Left forelimb (tissue), 1 donor: ENCODE data around the gene SRSF12.
A peak's percentile ranks its signal among the peaks of the same experiment; 100 is the strongest.

Source experiments
- DNase-seq: peaks from one replicate; pipeline ENCODE4 v3.0.0-alpha.2; 2018; ENCODE audit warnings: low spot score

SRSF12 gene

DNA sequence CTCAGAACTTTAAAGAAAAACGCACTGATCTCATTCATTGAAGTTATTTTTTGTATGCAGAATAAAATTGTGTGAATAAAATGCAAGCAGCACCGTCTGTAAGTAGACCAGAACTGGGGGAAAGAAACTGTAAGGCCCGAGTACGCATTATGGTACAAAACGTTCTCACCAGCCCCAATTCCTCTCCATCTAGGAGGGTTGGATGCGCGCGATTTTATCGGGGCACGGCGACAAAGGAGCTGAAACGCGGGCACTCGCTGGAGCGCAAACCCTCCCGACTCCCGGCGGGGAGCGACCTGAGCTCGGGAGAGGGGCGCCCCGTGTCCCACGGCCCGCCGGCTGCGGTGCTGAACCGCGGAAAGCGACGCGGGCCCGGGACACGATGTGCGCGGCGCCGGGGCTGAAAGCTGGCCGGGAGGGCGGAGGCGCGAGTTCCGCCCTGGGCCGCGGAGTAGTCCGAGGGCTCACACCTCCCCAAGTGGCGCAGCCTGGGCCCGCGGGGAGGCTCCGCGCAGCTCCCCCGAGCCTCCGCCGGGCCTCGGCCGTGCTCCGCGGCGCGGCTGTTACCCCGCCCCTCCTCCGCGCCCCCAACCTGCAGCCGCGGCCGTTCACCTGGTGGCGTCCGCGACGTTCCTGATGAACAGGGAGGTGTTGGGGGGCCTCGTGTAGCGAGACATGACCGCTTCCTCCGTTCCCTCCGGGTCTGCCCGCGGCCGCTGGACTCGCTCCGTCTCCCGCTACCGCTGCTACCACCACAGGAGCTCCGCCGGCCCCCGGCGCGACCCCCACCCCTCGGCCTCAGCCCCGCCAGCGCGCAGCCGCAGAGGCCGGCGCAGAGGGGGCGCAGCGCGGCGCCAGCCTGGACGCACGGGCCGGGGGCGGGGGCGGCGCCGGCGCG, at the start of gene SRSF12:
SRSF12 (minus strand) TSS at position 861 of the 898 bp plus-strand sequence; CDS start at position 677, 184 bp downstream.
- peak; percentile 75 for DNase-seq

- DNase-seq: no peak
These were observed 44.1 kb upstream of the SRSF12 start for GRCh38 chr6:89162047-89162371.

DNA sequence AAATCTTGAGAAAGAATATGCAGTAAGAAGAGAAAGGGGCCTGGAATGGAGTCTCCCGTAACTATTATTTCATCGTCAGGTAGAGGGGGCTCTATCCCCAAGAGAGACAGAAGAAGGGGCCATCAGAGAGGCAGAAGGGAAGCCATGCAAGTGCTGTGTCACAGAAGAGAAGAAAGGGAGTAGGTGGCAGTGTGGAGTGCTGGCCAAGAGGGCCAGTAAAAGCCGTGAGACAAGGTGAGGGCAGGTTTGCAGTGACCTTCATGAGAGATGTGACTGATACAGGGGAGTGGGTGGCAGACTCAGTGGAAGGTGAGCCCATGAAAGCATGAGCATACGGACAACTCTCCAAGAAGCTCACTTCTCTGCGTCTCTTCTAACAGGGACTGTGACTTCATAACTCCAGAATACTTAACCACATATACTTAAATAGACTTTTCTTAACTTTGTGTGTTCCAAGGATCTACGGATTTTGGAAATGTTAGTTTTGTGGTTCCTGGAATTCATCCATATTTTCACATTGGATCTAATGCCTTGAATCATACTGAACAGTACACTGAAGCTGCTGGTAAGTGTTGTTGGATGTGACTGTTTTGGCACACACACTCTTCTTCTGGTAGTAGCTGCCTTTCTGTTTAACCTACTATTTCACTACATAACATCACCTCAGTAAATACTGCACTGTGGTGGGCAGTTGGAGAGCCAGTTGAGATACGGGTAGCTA, 43.6 kb upstream of the SRSF12 start:
- DNase-seq: no peak

DNA sequence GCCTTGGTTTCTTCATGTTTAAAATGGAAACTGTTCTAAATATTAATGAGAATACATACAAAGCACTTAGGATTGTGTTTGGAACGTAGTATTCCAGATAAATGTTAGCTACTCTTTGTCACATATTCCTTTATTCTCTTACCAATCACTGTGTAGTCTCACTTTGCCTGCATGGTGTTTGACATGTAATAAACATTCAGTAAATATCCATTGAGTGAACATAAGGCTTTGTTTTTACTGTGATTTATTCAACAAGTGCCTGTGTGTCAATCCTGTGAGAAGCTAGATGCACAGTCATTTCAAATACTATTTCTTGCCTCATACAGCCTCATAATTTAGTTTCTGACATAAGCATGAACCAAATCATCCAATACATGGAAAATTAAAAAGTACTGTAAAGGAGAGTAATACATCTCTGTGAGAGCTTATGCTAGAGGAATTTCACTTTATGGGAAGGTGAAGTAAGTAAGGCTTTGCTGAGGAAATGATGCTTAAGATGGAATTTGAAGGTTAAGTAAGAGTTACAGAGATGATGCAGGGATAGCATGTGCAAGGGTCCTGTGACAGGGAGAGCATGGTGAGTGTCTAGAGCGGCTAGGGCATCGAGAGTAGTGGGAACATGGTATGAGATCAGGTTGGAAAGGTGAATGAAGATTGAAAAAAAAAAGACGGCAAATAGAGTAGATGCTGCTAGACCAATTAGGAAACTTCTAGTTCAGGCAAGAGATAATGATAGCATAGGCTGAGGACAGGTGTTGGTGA, 42.6 kb upstream of the SRSF12 start:
- no peak for DNase-seq

DNA sequence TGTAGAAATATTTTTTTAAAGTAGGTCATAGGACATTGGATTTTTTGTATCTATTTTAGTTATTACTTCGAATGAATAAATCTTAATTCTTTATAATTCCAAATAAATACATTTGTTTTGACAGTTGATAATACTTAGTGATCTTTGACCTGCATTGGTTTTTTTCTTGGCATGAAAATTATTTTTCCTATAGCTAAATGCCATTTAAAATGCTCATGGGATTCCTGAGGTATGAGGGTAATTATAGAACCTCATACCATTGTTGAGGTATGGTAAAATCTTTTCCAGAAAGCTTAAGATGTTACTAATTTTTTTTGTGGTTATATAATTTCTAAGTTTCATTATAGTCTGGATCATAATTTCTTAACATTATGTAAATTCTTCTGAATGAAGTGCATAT, 36.3 kb upstream of the SRSF12 start:
- no peak for DNase-seq

- no peak for DNase-seq
These were observed 30.3 kb upstream of the SRSF12 start for GRCh38 chr6:89148016-89148750.

GRCh38 chr6:89146718-89147700, 29.1 kb upstream of the SRSF12 start:
- no peak for DNase-seq

DNA sequence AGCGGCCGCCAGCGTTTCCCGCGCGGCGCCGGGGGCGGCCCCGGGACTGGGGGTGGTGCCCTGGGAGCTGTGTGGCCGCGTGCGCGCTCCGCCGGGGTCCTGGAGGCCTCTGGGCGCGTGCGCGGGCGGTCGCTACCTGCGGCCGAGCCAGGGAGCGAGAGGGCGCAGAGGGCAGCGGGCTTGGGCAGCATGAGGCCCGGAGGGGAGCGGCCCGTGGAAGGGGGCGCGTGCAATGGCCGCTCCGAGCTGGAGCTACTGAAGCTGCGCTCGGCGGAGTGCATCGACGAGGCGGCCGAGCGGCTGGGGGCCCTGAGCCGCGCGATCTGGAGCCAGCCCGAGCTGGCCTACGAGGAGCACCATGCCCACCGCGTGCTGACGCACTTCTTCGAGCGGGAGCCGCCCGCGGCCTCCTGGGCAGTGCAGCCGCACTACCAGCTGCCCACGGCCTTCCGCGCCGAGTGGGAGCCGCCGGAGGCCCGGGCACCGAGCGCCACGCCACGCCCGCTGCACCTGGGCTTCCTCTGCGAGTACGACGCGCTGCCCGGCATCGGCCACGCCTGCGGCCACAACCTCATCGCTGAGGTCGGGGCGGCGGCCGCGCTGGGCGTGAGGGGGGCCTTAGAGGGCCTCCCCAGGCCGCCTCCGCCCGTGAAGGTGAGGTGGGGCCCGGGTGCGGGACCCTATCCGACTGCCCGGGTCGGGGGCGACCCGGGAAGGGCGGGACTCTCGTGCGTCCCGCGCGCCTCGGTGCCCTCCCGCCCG, 28.3 kb upstream of the SRSF12 start, which contains the start of gene PM20D2:
PM20D2 (plus strand) TSS at position 100 of the 762 bp plus-strand sequence; CDS start at position 190, 90 bp downstream.
- peak; percentile 81 for DNase-seq

GRCh38 chr6:89145091-89145955, 27.5 kb upstream of the SRSF12 start:
- no peak for DNase-seq

GRCh38 chr6:89144354-89144906, 26.6 kb upstream of the SRSF12 start:
- DNase-seq: no peak

DNA sequence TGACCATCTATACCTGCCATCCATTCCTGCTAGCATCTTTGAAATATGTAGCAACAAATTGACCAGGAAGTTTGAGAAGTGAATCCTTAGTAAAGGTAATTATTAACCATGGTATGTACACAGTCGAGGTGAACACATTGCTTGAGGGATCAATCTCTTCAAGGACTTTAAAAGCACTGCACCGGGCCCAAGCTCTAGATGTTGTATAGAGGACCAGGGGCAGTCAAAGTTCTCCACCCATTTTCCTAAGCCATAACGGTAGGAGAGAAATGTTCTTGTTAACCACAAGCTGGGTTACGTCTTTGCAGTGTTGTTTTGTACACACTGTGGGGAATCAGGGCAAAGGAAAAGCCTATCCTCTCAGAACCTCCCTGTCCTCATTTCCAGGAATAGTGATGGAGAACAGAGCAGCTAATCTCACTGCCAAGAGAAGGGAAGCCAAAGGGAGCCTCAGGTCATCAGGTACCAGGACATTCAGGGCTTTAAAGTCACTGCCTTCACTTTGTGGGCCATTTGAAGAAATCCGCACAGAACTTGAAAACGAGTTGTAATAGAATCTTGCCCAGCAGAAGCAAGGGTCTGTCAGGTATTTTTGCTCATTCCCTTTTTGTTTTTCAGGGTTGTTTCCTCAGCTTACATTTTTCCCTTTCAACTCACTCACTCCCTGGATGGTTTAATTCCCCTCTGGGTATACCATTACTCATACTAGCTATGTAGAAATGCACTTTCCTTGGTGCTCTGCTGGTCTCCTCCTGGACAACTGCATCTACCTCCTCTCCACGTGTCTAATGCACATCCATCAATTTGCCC, 22.7 kb upstream of the SRSF12 start:
- no peak for DNase-seq

DNA sequence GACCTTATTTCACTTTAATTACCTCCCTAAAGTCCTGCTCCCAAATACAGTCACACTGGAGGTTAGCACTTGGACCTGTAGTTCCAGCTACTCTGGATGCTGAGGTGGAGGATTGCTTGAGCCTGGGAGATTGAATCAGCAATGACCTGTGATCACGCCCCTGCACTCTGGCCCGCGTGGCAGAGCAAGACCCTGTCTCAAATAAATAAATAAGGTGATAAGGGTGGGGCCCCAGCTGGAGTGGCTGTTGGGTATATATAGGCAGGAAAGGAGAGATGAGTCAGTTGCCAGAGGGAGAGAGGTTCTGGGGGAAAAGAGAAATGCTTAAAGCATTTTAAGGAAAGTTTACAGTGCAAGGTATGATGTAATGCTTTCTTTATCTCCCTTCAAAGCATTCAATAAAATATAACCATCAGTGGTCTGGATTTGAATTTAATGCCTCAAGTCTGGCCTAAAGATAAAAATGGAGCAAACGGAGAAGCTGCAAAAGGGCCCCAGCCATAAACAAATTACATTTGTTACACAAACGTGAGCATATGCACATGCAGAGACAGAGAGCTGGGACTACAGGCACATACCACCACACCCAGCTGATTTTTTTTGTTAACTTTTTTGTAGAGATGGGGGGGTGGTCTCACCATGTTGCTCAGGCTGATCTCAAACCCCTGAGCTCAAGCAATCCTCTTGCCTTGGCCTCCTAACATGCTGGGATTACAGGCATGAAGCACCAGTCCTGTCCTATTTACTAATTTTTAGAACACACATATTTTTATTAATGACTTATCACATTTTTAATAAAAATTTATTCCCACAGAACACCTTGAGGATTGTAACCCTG, 21.9 kb upstream of the SRSF12 start:
- DNase-seq: no peak

- no peak for DNase-seq
These were observed 20.3 kb upstream of the SRSF12 start for GRCh38 chr6:89138173-89138572.

- no peak for DNase-seq
These were observed 16.9 kb upstream of the SRSF12 start for GRCh38 chr6:89134723-89135122.

GRCh38 chr6:89133981-89134380, 16.1 kb upstream of the SRSF12 start:
- no peak for DNase-seq

- DNase-seq: no peak
These were observed 14.2 kb upstream of the SRSF12 start for GRCh38 chr6:89132057-89132456.

- no peak for DNase-seq
These were observed 13.7 kb upstream of the SRSF12 start for GRCh38 chr6:89131599-89131998.
